BJ (cell line): ENCODE results near the gene CALY. TPM values are rescaled to one million over a fixed set of nuclear protein-coding genes. Genes with fewer than 3 reads are reported as not detected.

Experiments used
- CTCF ChIA-PET: fragments of 350-600 bp; formaldehyde crosslinking; extraction: SDS; loops from one replicate; lab custom pipeline; 2021; ENCODE audit warnings: antibody characterized with exemption, inconsistent platforms; lab: Yijun Ruan, JAX
- POLR2A ChIA-PET: fragments of 300-600 bp; sonication (Branson Sonifier 250); formaldehyde crosslinking; extraction: SDS; loops from one replicate; lab custom pipeline; 2021; ENCODE audit warnings: antibody characterized with exemption; lab: Charles Lee
- DNase-seq: peaks from one replicate; pipeline ENCODE4 v3.0.0-alpha.2; 2011; ENCODE audit warnings: low read depth
- H3K27me3 ChIP-seq: 2 replicates; pipeline ENCODE4 v1.6.0; 2011; ENCODE audit warnings: low read length; ENCODE audit not compliant: control insufficient read depth, insufficient read depth
- H3K36me3 ChIP-seq: 2 replicates; pipeline ENCODE4 v1.5.1; 2011; ENCODE audit warnings: low read length; ENCODE audit not compliant: control insufficient read depth, insufficient read depth
- H3K4me3 ChIP-seq: 2 replicates; pipeline ENCODE4 v1.5.1; 2011; ENCODE audit warnings: low read depth, mild to moderate bottlenecking, control low read depth, low read length
- CTCF ChIP-seq: IDR thresholded peaks from 2 replicates; pipeline ENCODE4 v1.5.1; 2011; ENCODE audit warnings: low read depth, mild to moderate bottlenecking, control low read depth, inconsistent platforms, low read length, moderate library complexity; ENCODE audit not compliant: insufficient read depth
- polyA plus RNA-seq: library from polyadenylated mRNA; depleted of rRNA; stranded (reverse); fragments of >200 nt; gene quantifications from 2 replicates; pipeline ENCODE4 v1.2.3, GENCODE V29; 2011

CALY gene
- polyA plus RNA-seq, 1 experiment, result 0.91 TPM

GRCh38 chr10:133294189-133294588 lies 42.5 kb downstream of the CALY start:
- Histone ChIP-seq H3K4me3 (no peak overlapping the region), H3K27me3 (no peaks in the 10 kb centered on the region), H3K36me3 (peaks cover 45% of the 10 kb centered on the region)
- CTCF ChIA-PET, result interaction anchor here (0.6 kb wide), 1 partner anchor 13 kb away, joined by 3 read pairs; no protein-coding TSS in a partner anchor
- no peak for DNase-seq
- POLR2A ChIA-PET, result interaction anchor here (0.6 kb wide), 1 partner anchor 264 kb away, joined by 4 read pairs; no protein-coding TSS in a partner anchor
- no peak for TF ChIP-seq CTCF

GRCh38 chr10:133293810-133294119 lies 42.9 kb downstream of the CALY start:
- peaks cover 47% of the 10 kb centered on the region for H3K36me3 ChIP-seq
- H3K27me3 ChIP-seq, result no peaks in the 10 kb centered on the region
- no peak for DNase-seq
- H3K4me3 ChIP-seq, result no peak overlapping the region
- POLR2A ChIA-PET, result no interaction called here
- TF ChIP-seq CTCF, result no peak
- CTCF ChIA-PET, result interaction anchor here (0.6 kb wide), 1 partner anchor 14 kb away, joined by 3 read pairs; no protein-coding TSS in a partner anchor

GRCh38 chr10:133292919-133293809 lies 43.5 kb downstream of the CALY start:
- ChIA-PET CTCF (interaction anchor here (0.5 to 0.8 kb wide), 5 partner anchors 9 to 150 kb away, joined by 3 to 7 read pairs (median 3); no protein-coding TSS in a partner anchor), POLR2A (no interaction called here)
- no peak for TF ChIP-seq CTCF
- peaks cover 47% of the 10 kb centered on the region for H3K36me3 ChIP-seq
- H3K4me3 ChIP-seq, result no peak overlapping the region
- H3K27me3 ChIP-seq, result no peaks in the 10 kb centered on the region
- peak; percentile 52 for DNase-seq

- POLR2A ChIA-PET, result no interaction called here
Observed at GRCh38 chr10:133289761-133290160, 46.9 kb downstream of the CALY start.

More at GRCh38 chr10:133289761-133290160, 46.9 kb downstream of the CALY start:
- Histone ChIP-seq H3K36me3 (peaks cover 43% of the 10 kb centered on the region), H3K27me3 (no peaks in the 10 kb centered on the region), H3K4me3 (no peak overlapping the region)
- TF ChIP-seq CTCF, result no peak
- CTCF ChIA-PET, result no interaction called here
- no peak for DNase-seq
